ENCODE data around the gene CLEC19A. TPM values are rescaled to one million over a fixed set of nuclear protein-coding genes. Genes with fewer than 3 reads are reported as not detected.

CLEC19A gene
- total RNA-seq, 1 experiment from 2014 or later = not detected

- POLR2A ChIA-PET = no interaction called here
- Histone ChIP-seq H3K4me3 (ENCODE audit: low read depth in 2 of 2, low read length in 2 of 2) (no peak overlapping the region), H3K9me3 (ENCODE audit: control insufficient read depth, insufficient read depth, low read depth, low read length) (peaks cover 18% of the 10 kb centered on the region; the same call in 1 of the 2 replicates), H3K27me3 (ENCODE audit: control insufficient read depth, insufficient read depth, low read length) (no peaks in the 10 kb centered on the region), H3K4me1 (ENCODE audit: control insufficient read depth, insufficient read depth, low read length) (no peaks in the 10 kb centered on the region), H3K27ac (ENCODE audit: low read length) (no peak overlapping the region), H3K36me3 (ENCODE audit: control insufficient read depth, insufficient read depth, low read length) (no peaks in the 10 kb centered on the region)
- CTCF ChIA-PET = no interaction called here
- BruUV-seq (replicated peaks) = no TSS peak
- intact Hi-C loops (cut with micrococcal nuclease; ENCODE audit: unreplicated experiment) = no loop called here
- DNase-seq (ENCODE audit: low read depth, low spot score) = no peak
- no peak for TF ChIP-seq REST (IDR thresholded peaks at IDR 0.05; ENCODE audit: insufficient read depth in 1 of 2, low read depth in 2 of 2, low read length in 1 of 2)
- TF ChIP-seq, protein P1, sequence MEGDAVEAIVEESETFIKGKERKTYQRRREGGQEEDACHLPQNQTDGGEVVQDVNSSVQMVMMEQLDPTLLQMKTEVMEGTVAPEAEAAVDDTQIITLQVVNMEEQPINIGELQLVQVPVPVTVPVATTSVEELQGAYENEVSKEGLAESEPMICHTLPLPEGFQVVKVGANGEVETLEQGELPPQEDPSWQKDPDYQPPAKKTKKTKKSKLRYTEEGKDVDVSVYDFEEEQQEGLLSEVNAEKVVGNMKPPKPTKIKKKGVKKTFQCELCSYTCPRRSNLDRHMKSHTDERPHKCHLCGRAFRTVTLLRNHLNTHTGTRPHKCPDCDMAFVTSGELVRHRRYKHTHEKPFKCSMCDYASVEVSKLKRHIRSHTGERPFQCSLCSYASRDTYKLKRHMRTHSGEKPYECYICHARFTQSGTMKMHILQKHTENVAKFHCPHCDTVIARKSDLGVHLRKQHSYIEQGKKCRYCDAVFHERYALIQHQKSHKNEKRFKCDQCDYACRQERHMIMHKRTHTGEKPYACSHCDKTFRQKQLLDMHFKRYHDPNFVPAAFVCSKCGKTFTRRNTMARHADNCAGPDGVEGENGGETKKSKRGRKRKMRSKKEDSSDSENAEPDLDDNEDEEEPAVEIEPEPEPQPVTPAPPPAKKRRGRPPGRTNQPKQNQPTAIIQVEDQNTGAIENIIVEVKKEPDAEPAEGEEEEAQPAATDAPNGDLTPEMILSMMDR (IDR thresholded peaks at IDR 0.05) = no peak
- TF ChIP-seq POLR2AphosphoS5 (IDR thresholded peaks at IDR 0.05; ENCODE audit: low read depth, low read length) = no peak
- TF ChIP-seq SIN3A (IDR thresholded peaks at IDR 0.05; ENCODE audit: borderline replicate concordance, insufficient read depth, low read depth, low read length) = no peak
- no peak for TF ChIP-seq TCF7L2 (IDR thresholded peaks at IDR 0.05; ENCODE audit: low read depth, low read length)
- in situ Hi-C loops (cut with HindIII; ENCODE audit: low pct_unique_long_range_greater_than_20kb, low sequenced_read_pairs) = no loop called here
- no peak for ATAC-seq
These were observed 45.9 kb upstream of the CLEC19A start for GRCh38 chr16:19239511-19240155.

GRCh38 chr16:19240494-19240893 is 45.0 kb upstream of the CLEC19A start:
- BruUV-seq (replicated peaks) = no TSS peak
- no peak for ATAC-seq
- no peak overlapping the region for H3K4me3 ChIP-seq (ENCODE audit: low read depth in 2 of 2, low read length in 2 of 2)
- intact Hi-C loops (cut with micrococcal nuclease; ENCODE audit: unreplicated experiment) = no loop called here
- TF ChIP-seq REST (IDR thresholded peaks at IDR 0.05; ENCODE audit: insufficient read depth in 1 of 2, low read depth in 2 of 2, low read length in 1 of 2) (no peak), SIN3A (IDR thresholded peaks at IDR 0.05; ENCODE audit: borderline replicate concordance, insufficient read depth, low read depth, low read length) (no peak), POLR2AphosphoS5 (IDR thresholded peaks at IDR 0.05; ENCODE audit: low read depth, low read length) (no peak), TCF7L2 (IDR thresholded peaks at IDR 0.05; ENCODE audit: low read depth, low read length) (no peak)
- TF ChIP-seq, protein P1 (IDR thresholded peaks at IDR 0.05) = no peak
- in situ Hi-C loops (cut with HindIII; ENCODE audit: low pct_unique_long_range_greater_than_20kb, low sequenced_read_pairs) = no loop called here
- no peaks in the 10 kb centered on the region for H3K36me3 ChIP-seq (ENCODE audit: control insufficient read depth, insufficient read depth, low read length)
- no peak for DNase-seq (ENCODE audit: low read depth, low spot score)
- H3K27ac ChIP-seq (ENCODE audit: low read length) = no peak overlapping the region
- no peaks in the 10 kb centered on the region for H3K4me1 ChIP-seq (ENCODE audit: control insufficient read depth, insufficient read depth, low read length)
- ChIA-PET POLR2A (no interaction called here), CTCF (no interaction called here)
- H3K9me3 ChIP-seq (ENCODE audit: control insufficient read depth, insufficient read depth, low read depth, low read length) = peaks cover 14% of the 10 kb centered on the region; the same call in 1 of the 2 replicates
- no peaks in the 10 kb centered on the region for H3K27me3 ChIP-seq (ENCODE audit: control insufficient read depth, insufficient read depth, low read length)

All from Panc1 (cell line).